GM19193 (cell line): Measurements from ENCODE around the gene HDHD5.

Experiments used
- POLR2A ChIP-seq: IDR thresholded peaks from 4 replicates; pipeline ENCODE4 v1.6.1; 2011; ENCODE audit not compliant: insufficient read depth, insufficient read length; ENCODE audit errors: extremely low read depth

Gene HDHD5

DNA sequence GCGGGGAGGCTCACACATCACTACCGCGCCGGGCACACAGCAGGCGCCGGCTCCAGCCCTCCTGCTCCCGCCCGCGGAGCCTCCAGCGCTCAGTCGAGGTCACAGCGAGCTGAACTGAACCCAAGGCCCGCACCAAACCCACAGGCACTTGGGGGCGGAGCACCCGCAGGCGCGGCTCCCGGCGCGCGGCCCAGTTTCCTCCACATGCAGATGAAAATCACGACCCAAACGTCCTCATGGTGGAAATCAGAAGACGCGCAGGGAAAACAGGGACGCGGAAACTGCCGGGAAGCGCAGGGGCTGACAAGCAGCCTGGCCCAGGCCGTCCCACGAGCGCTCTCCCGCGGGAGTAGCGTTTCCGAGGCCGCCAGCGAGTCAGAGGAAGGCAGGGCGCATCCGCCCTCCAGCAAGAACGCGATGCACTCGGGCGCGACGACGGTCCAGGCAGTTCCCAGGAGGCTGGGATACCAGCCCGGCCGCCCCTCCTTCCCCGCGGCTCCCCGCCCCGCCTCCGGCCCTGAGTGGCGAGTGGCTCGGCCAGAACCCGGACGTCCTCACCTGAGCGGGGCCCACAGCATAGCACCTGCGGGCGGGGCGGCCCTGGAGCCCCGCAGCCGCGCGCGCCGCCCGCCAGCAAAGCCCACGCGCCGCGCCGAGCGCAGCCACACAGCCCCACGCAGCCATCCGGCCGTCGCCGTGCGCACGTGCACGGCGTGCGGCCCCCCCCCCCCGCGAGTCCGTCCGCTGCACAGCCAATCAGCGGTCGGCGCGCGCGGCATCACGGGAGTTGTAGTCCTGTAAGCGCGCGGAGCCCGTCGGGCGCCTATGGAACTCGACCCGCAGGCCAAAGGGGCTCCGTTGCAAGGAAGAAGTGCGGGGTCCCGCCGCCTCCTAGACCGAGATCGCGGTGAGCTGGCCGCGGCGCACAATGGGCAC, at the start of gene HDHD5:
TSS of gene HDHD5 (minus strand) at position 710 of the 936 bp plus-strand sequence. CDS start at position 684, 26 bp downstream.
- TF ChIP-seq POLR2A: peak; percentile 59

- TF ChIP-seq POLR2A: no peak
These were observed 46.4 kb upstream of the HDHD5 start for GRCh38 chr22:17205432-17205831.

DNA sequence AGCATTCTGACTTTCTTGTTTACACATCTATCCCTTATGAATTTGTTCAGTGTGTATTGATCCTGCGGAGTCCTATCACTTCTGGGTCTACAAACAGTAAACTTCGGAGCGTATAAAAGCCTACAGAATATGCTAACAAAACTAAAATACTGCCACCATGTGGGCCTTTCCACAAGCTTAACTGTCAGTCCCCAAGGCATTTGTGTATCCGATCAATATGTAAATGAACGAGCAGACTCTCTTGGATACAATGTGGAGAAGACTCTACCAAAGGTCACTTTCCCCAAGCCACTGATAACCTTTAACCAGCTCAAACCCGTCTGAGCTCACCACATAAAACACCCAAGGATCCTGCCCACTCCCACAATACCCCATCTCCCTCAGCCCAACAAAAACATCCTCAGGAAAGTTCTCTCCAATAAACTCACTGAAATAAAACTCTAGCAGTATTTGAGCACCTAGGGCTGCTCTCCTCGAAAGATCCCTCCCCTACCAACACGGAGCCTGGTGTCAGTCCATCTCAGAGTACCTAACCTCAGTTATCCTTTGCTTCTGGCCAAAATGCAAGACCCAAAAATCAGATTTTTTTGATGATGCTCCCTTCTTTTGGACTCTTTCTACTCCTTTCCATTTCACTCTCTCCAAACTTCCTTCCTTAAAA, 42.3 kb upstream of the HDHD5 start:
- no peak for TF ChIP-seq POLR2A

DNA sequence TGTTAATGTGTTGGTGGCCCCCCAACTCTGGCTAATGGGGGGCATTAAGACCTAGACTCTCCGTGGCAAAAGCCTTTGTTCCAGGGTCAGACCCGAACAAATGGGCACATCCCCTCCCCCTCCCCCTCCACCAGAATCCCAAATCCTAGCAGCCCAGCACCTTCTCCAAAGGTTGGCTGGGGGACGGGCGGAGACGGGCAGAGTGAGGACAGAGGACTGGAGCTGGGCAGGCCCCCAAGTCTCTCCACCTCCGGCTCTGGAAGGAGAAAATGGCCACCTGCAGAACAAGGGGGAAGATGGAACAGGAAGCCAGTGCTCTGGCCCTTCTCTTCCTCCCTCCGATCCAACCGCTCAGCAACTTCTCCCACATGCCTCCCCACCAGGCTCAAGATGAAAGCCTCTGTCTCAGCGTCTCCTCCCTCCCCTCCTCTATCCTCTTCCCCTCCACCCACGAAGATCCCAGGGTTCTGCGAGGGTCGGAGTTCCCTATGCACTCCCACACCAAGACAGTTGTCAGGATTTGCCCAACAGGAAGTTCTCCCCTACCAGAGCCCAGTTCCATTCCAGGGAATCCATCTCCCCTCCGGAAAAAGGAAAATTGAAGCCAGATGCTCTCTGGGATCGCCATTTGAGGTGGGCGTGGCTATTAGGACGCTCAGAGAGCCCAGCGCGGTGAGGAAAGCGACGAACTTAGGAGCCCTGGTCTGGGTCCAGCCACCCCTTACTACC, 40.1 kb upstream of the HDHD5 start:
- TF ChIP-seq POLR2A: no peak

DNA sequence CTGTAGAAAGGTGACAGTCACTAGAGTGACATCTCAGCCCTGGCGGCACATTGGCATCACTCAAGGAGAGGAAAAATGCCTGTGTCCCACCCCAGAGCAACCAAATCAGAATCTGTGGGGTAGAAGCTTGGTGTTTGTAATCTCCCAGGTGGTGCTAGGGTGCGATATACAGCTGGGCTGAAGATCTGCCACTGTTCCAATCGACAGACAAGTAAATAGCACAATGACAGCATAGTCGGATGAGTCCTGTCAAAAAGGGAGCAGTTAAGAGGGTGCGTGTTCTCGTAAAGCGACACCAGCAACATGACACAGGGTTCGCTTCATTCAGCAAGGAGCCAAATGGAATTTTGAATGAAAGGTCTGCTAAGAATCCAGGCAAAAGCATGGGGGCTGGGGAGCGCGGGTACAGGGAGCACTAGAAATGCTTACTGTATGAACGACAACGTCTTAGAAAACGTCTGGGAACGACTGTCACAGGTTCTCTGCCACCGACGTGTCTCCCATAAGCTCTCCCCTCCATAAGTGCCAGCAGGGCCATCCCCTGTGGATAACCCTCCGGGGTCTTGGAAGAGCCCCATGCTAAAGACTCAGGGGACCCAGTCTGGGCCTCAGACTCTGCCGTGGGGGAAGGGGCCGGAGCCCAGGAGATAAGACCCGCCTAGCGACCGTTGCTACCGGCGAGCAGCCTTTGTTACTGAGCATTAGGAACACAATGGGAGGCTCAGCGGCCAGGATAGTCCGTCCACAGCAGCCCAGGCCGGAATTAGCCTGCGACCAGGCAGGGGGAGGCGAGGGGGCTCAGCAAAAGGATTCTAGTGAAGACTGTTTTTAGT, 39.3 kb upstream of the HDHD5 start:
- TF ChIP-seq POLR2A: no peak

- no peak for TF ChIP-seq POLR2A
These were observed 35.1 kb upstream of the HDHD5 start for GRCh38 chr22:17194213-17194612.

DNA sequence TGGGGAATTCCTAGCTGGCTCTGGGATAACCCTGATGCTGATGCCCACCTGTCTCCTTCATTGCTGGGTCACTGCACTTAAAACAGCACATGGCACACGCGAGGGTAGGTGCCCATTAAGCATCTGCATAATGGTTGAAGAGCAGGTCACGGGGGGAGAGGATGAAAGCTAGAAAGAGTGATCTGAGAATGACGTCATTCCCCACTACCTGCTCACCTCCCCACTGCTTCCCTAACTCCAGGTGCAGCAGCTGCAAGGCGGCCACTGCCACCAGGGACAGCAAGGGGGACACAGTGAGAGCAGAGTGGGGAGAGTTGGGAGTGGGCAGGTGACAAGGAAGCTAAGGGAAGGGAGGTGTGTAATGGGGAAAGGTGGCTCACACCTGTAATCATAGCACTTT, 33.1 kb upstream of the HDHD5 start:
- no peak for TF ChIP-seq POLR2A

DNA sequence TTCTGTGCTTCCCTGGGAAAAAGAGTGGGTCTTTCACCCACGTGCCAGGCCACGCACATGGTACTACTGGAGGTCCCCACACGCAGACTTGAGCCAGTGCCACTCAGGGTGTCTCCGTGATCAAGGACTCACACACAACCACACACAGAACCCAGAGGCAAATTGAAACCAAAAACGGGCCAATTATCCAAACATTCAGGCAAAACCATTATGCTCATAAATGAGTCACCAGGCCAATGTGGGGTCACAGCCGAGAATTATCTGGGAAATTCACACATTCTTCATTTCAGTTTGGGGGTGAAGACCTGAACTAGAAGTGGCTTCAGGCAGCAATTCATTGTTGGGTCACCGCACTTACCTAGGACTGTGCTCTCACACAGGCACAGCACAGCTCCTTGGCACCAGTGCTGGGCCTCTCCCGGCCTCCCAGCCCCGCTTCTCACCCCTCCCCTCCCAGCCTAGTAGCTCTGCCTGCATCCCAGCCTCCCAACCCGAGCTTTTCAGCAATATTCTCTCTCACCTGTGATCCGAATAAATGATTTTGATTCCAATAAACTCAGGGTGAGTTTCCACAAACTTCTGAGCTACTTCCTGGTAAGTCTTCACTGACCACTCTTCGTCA, 32.2 kb upstream of the HDHD5 start:
- TF ChIP-seq POLR2A: no peak

- no peak for TF ChIP-seq POLR2A
These were observed 31.6 kb upstream of the HDHD5 start for GRCh38 chr22:17190702-17191101.

- no peak for TF ChIP-seq POLR2A
These were observed 17.6 kb upstream of the HDHD5 start for GRCh38 chr22:17176715-17177114.

GRCh38 chr22:17172029-17172833, 13.2 kb upstream of the HDHD5 start:
- TF ChIP-seq POLR2A: no peak

DNA sequence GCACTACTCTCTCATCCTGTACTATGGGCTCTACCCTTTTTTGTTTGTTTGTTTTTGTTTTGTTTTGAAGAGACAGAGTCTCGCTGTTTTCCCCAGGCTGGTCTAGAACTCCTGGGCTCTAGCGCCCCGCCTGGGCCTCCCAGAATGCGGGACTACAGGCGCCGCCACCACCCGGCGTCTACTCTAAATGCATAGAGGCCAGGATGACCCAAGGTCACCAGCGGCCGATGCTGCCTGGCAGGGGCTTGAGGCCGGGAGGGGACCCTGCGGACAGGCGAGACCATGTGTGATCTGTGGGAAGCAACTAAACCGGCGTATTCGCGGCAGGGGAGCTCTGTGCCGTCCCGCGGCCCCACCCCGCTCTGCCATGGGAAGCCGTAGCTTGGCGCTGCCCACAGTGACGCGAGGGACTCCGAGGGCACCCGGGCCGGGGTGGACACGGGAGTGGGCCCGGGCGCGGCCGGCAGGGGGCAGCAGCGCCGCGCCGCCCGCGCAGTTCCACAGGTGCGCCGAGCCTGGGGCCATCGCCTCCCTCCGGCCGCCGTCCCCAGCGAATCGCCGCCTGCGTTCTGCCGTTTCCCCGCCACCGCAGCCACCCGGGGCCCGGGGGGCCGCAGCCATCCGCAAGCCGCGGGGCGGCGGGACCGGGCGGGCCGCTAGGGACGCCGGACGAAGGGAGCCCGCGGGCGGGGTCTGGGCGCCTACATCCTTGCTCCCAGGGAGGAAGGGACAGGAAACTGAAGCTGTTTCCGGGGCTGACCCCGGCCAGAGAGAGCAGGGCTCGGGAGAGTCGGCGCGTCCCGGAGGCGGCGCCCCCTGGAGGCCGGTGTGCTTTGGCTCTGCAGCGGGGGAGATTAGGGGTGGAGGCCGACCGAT, 12.3 kb upstream of the HDHD5 start:
- TF ChIP-seq POLR2A: peak; percentile 78

DNA sequence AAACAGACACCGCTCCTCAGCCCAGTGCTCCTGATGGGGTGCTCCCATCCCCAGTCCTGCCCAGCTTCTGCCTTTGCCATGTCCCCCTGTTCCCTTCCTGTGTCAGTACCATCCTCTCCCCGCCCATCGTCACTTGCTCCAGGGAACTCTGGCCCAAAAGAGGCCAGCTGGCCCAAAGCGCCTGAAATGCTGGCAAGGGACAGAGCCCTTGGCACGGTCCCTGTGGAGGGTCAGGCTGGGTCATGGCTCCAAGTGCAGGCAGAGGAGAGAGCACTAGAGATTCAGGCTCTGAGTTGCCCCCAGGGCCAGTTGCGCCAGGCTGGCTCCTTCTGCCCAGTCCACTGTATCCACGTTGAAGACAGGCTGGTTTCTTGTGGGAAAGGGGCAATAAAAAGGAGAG, 8.4 kb upstream of the HDHD5 start:
- no peak for TF ChIP-seq POLR2A
